Cortex of kidney (tissue), 1 donor: Measurements from ENCODE around the gene WFDC2.

Experiments used
- DNase-seq: peaks from one replicate; lab custom pipeline; 2025; lab: John Stamatoyannopoulos, UW

The WFDC2 gene

GRCh38 chr20:45497971-45498494 lies 28.5 kb downstream of the WFDC2 start:
- DNase-seq, result no peak

- DNase-seq, result no peak
Measured at GRCh38 chr20:45500022-45500421, 30.5 kb downstream of the WFDC2 start.

GRCh38 chr20:45501600-45501999 lies 32.0 kb downstream of the WFDC2 start:
- DNase-seq, result no peak

GRCh38 chr20:45502561-45502960 lies 33.0 kb downstream of the WFDC2 start:
- DNase-seq, result no peak

GRCh38 chr20:45503403-45503802 lies 33.9 kb downstream of the WFDC2 start:
- DNase-seq, result no peak

- DNase-seq, result no peak
Measured at GRCh38 chr20:45506398-45506797, 36.8 kb downstream of the WFDC2 start.

- DNase-seq, result no peak
Measured at GRCh38 chr20:45507011-45507820, 37.7 kb downstream of the WFDC2 start.

GRCh38 chr20:45508068-45508886 lies 38.7 kb downstream of the WFDC2 start:
- no peak for DNase-seq

GRCh38 chr20:45509091-45509490 lies 39.5 kb downstream of the WFDC2 start:
- DNase-seq, result no peak

GRCh38 chr20:45510242-45510862 lies 40.8 kb downstream of the WFDC2 start:
- DNase-seq, result no peak

- no peak for DNase-seq
Measured at GRCh38 chr20:45515147-45515913, 45.8 kb downstream of the WFDC2 start, which contains the start of gene SPINT3. Gene SPINT3 (minus strand): TSS chr20:45515622. CDS start chr20:45515608, 14 bp downstream.

- DNase-seq, result no peak
Measured at GRCh38 chr20:45518282-45518681, 48.7 kb downstream of the WFDC2 start.

- DNase-seq, result no peak
Measured at GRCh38 chr20:45523821-45524220, 54.3 kb downstream of the WFDC2 start.

GRCh38 chr20:45527294-45527693 lies 57.7 kb downstream of the WFDC2 start:
- no peak for DNase-seq
